Measurements from ENCODE around the gene CD9. TPM values are rescaled to one million over a fixed set of nuclear protein-coding genes. Genes with fewer than 3 reads are reported as not detected.

Gene CD9
- total and polyA plus RNA-seq, 2 donors (not counting 1 experiment from before 2014, with no cell fraction given): 520 to 856 TPM

DNA sequence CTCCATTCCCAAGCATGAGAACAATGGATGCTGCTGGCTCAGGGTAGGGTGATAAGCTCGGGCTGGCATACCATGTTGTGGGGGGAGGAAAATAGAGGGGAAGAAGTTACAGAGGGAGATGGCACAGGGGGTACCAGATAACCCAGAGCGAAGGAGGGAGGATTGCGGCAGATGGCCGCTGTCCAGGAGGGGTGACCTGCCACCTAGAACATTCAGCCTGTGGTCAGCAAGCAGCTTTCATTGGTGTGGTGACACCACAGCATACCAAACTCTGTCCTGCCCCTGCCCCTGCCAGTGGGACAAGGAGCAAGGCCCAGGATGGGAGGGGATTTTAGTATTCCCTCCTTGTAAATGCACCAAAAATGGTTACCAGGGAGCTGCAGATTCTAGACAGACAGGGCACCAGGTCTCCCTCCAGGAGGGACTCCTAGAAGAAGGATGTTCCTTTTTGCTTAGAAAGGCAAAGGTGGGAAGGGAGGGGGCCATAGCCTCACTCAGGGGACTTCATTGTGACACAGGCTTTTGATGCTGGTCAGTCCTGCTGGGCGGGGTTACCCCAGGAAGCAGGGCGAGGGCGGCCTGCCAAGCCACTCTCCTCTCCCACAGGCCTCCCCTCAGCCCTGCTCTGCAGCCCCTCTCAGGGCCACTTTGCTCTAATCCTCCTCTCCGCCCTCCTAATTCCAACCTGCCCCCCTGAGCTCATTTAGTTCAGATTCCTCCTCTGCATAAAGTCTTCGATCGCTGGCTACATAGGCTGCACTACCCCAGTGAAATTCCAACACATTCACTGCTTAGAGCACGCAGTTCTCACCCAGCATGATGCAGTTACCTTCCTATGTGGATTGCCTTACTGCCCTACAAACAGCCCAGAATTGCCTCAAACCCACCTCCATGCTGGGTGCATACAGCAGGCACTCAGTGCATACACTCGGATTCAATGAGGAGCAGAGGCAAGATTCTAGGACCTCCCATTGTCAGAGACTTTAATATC is 74.3 kb downstream of the CD9 start:
- no peak overlapping the region for H3K4me3 ChIP-seq (replicated peaks in 1 of 4; ENCODE audit: control extremely low read depth in 1 of 4, insufficient read depth in 1 of 4, low read depth in 3 of 4, low read length in 4 of 4)
- no peak for TF ChIP-seq EZH2 (IDR thresholded peaks at IDR 0.05; ENCODE audit: low read length, missing control alignments)
- TF ChIP-seq, protein P1, sequence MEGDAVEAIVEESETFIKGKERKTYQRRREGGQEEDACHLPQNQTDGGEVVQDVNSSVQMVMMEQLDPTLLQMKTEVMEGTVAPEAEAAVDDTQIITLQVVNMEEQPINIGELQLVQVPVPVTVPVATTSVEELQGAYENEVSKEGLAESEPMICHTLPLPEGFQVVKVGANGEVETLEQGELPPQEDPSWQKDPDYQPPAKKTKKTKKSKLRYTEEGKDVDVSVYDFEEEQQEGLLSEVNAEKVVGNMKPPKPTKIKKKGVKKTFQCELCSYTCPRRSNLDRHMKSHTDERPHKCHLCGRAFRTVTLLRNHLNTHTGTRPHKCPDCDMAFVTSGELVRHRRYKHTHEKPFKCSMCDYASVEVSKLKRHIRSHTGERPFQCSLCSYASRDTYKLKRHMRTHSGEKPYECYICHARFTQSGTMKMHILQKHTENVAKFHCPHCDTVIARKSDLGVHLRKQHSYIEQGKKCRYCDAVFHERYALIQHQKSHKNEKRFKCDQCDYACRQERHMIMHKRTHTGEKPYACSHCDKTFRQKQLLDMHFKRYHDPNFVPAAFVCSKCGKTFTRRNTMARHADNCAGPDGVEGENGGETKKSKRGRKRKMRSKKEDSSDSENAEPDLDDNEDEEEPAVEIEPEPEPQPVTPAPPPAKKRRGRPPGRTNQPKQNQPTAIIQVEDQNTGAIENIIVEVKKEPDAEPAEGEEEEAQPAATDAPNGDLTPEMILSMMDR (conservative IDR thresholded peaks at IDR 0.05 in 1 of 2, IDR thresholded peaks at IDR 0.05 in 1 of 2; ENCODE audit: low read depth in 1 of 2, low read length in 2 of 2): no peak

DNA sequence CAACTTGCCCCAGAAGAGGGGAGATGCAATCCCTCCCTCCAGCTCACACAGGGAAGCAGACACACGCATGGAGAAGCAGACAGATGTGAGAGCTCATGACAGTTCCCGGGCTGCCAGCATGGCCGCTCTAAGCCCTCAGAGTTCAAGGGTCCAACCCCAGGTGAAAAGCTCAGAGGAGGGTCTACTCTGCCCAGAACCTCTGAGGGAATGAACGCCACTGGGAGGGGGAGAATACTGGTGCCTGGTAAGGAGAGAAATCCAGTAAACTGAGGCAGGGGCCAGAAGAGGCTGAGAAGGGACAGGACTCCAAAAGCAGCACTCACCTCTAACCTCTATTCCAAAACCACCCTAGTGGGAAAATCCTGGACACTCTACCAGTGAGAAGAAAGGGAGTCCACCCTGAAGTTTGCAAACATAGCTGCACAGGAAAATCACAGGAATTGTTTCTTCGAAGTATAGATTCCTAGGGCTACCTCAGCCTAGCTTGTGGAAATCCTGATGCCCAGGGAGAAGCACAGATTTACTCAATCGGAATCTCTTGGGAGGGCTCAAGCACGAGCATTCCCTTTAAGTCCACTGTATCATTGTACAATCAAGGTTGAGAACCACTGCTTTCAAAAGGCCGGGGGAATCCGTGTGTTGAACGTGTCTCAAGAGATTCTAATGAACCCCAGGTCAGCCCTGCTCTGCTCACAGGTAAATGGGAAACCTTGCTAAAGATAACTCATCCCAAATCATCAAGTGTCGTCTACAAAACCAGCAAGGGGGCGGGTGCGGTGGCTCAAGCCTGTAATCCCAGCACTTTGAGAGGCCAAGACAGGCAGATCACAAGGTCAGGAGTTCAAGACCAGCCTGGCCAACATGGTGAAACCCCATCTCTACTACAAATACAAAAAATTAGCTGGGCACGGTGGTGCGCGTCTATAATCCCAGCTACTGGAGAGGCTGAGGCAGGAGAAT is 76.0 kb downstream of the CD9 start:
- H3K4me2 ChIP-seq (ENCODE audit: extremely low read depth, insufficient read depth, low read length): no peak overlapping the region
- no peaks in the 10 kb centered on the region for H3K79me2 ChIP-seq (ENCODE audit: control insufficient read depth, insufficient read depth, low read length)
- peaks cover 22% of the 10 kb centered on the region for H3K4me1 ChIP-seq (ENCODE audit: control insufficient read depth, extremely low read depth, insufficient read depth, low read length)
- H3K36me3 ChIP-seq (ENCODE audit: control insufficient read depth, insufficient read depth, low read length): no peaks in the 10 kb centered on the region
- H3K27ac ChIP-seq (ENCODE audit: insufficient read depth, low read length): no peak overlapping the region
- H2AFZ ChIP-seq (ENCODE audit: low read length): no peak overlapping the region
- H3K4me3 ChIP-seq (replicated peaks in 1 of 4; ENCODE audit: control extremely low read depth in 1 of 4, insufficient read depth in 1 of 4, low read depth in 3 of 4, low read length in 4 of 4): no peak overlapping the region
- no peaks in the 10 kb centered on the region for H3K9me3 ChIP-seq (ENCODE audit: control insufficient read depth, insufficient read depth, low read depth, low read length)
- TF ChIP-seq, protein P1 (conservative IDR thresholded peaks at IDR 0.05 in 1 of 2, IDR thresholded peaks at IDR 0.05 in 1 of 2; ENCODE audit: low read depth in 1 of 2, low read length in 2 of 2): no peak
- TF ChIP-seq EZH2 (IDR thresholded peaks at IDR 0.05; ENCODE audit: low read length, missing control alignments): no peak
- no peak overlapping the region for H3K9ac ChIP-seq (ENCODE audit: insufficient read depth, low read length)
- H3K27me3 ChIP-seq (ENCODE audit: control insufficient read depth, insufficient read depth, low read length): peaks cover 3% of the 10 kb centered on the region
- DNase-seq (ENCODE audit: low read depth in 2 of 2): no peak
- no peaks in the 10 kb centered on the region for H4K20me1 ChIP-seq (ENCODE audit: control insufficient read depth, extremely low read depth, insufficient read depth, low read length)

More for the DNA sequence above, 74.3 kb downstream of the CD9 start:
- DNase-seq (ENCODE audit: low read depth in 2 of 2): no peak
- Histone ChIP-seq H3K36me3 (ENCODE audit: control insufficient read depth, insufficient read depth, low read length) (no peaks in the 10 kb centered on the region), H4K20me1 (ENCODE audit: control insufficient read depth, extremely low read depth, insufficient read depth, low read length) (no peaks in the 10 kb centered on the region), H3K9ac (ENCODE audit: insufficient read depth, low read length) (no peak overlapping the region), H3K27me3 (ENCODE audit: control insufficient read depth, insufficient read depth, low read length) (peaks cover 3% of the 10 kb centered on the region), H2AFZ (ENCODE audit: low read length) (no peak overlapping the region), H3K4me2 (ENCODE audit: extremely low read depth, insufficient read depth, low read length) (no peak overlapping the region), H3K9me3 (ENCODE audit: control insufficient read depth, insufficient read depth, low read depth, low read length) (no peaks in the 10 kb centered on the region), H3K79me2 (ENCODE audit: control insufficient read depth, insufficient read depth, low read length) (no peaks in the 10 kb centered on the region), H3K27ac (ENCODE audit: insufficient read depth, low read length) (no peak overlapping the region), H3K4me1 (ENCODE audit: control insufficient read depth, extremely low read depth, insufficient read depth, low read length) (peaks cover 9% of the 10 kb centered on the region)

Data from fibroblast of lung (primary cell).